GM21367 (cell line): ENCODE measurements around the gene PDE4D.
"Not testable (repeated sequence)": the region's sequence is repeated elsewhere in the genome, so short reads cannot be mapped to it uniquely, and the experiment has no call there.

ENCODE experiments used
- ATAC-seq: cut with Tn5 transposase; IDR thresholded peaks from one replicate; pipeline ENCODE4 v1.9.1; 2021; ENCODE audit not compliant: unreplicated experiment

The PDE4D gene

DNA sequence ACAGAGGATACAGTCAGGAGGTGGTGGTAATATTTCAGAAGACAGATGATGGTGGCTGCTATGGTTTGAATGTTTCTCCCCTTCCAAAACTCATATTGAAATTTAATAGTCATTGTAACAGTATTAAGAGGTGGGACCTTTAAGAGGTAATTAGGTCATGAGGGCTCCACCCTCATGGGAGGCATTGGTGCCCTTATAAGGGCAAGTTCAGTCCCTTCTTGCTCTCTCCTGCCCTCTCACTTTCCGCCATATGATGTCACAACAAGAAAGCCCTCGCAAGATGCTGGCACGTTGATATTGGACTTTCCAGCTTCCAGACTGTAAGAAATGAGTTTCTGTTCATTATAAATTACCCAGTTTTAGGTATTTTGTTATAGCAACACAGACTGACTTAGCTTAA is 274.9 kb downstream of the PDE4D start:
- ATAC-seq: no peak

DNA sequence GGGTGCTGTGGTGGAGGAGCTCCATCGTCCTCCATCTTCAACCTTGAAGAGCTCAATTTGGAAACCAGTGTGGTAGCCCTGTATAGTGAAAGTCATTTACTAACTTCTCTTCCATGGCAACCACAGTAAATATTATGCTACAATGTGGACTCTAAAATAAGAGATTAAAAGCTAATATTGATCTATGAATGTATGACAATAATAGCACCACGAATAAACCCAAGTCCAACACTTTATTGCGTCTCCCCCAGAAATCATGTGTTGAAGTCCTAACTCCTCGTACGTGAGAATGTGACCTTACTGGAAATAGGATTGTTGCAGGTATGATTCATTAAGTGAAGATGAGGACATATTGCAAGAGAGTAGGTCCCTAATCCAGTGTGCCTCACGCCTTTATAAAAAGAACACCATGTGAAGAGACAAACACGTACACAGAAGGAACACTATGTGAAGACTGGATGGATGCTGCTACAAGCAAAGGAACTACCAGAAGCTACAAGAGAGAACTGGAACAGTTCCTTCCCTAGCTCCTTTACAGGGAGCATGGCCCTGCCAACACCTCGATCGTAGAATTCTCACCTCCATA is 276.2 kb downstream of the PDE4D start:
- ATAC-seq: no peak

DNA sequence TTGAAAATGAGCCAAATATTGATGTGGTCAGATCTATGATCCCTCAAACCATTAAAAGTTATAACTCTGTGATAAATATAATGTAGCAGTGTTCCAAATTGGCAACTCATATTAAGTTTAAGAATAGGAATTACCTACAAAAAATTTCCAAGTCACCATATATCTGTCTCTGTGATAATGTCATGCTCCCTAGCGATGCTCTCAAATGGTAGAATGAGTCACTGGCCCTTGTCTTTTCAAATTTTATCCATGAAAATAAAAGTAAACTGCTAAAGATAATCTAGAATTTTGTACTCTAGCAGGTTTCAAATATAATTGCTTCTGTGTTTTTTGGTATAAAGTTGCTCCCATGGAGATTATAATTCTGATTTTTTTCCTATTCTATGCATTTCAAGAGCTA is 277.1 kb downstream of the PDE4D start:
- ATAC-seq: no peak

DNA sequence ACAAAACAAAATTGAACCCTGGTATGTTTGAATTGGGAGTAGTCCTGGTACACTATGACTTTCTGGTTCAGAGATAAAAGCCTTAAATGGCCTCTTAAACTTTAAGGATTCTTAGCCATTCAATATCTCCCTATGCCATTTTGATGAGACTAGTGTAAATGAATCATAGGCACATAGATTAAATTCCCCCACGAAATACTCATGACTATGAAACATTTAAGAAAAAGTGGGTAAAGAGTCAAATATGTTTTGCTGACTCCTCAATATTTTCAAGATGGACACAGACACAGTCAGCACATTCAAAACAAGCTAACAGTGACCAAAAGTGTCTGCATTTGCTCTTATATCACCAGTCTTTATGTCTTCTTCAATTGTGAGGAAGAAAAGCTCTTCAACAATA is 278.3 kb downstream of the PDE4D start:
- ATAC-seq: no peak

- no peak for ATAC-seq
Observed at GRCh38 chr5:59609501-59610265, 283.8 kb downstream of the PDE4D start.

DNA sequence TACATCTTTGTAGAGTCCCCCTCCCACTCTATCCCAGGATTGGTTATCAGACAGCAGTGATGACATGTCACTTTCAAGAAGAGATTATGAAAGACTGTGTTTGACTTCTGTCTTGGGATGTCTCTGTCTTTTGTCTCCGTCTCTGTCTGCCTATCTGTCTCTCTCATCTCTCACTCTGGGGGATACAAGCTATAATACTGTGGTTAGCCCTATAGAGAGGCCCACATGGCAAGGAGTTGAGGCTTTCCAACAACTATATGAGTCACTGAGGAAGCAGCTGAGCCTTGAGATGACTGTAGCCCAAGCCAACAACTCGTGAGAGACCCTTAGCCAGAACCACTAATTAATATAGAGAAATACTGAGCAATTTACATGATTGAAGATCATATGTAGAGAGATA is 284.8 kb downstream of the PDE4D start:
- no peak for ATAC-seq

DNA sequence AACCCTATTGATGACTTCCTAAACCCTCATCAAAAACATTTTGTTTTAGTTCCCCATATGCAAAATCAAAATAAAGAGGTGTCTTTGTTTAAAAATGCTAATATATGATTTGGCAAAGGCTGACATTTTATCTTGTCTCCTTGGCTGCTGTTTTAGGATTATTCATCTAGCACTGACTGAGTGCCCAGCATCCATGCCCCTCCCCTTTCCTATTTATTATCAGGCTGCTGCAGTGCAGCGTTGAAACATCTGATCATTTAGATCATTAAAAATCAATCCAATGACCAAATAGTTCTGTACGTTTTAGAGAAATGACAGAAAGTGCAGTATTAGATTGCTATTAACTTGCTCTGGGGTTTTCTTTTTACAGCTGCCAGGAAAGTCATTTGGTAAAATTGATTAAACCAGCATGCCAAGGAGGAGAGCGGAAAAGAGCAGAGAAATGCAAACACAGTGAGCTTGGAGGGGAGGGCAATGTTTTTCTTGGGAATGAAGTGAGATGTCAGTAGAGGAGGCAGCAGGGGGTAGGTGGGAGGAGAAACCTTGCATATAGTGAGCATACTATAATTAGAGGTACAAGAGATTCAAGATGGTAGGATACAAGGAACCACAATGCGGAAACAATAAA is 286.3 kb downstream of the PDE4D start:
- no peak for ATAC-seq

DNA sequence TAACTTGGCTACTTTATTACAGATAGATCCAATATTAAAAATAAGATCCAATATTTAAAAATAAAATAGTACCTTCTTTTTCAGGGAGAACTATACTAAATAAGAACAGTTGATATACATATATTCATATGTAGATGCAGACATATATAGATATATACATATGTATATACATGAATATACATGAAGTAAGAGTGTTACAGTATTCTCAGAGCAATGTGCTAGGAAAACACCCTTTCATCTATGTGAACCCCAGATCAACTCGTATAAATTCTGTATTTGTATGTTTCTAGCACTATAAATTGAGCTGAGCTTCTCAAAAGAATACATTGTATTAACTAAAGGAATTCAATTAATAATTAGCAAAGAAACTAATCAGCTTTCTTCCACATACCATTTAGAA is 287.6 kb downstream of the PDE4D start:
- ATAC-seq: no peak

- ATAC-seq: no peak
Observed at GRCh38 chr5:59604111-59604510, 289.4 kb downstream of the PDE4D start.

- ATAC-seq: no peak
Observed at GRCh38 chr5:59600998-59601397, 292.5 kb downstream of the PDE4D start.

DNA sequence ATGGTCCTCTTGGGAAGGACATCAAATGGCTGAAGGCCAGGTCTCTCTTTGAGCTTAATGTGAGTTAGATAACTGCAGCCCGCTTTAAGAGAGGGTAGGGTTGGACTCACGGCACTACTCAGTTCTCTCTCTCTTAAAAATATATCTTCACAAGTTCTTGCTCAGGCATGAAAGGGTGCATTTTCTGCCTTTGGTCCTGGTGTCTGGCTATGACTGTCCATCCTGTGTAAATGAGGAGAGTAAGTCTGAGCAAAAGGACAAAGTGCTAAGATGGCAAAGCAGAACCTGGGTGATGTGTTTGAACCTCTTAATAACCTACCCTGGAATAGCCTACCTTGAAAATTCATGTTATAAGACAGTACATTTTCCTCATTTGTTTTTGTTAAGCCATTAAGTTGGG is 293.4 kb downstream of the PDE4D start:
- ATAC-seq: no peak

- no peak for ATAC-seq
Observed at GRCh38 chr5:59599729-59600128, 293.8 kb downstream of the PDE4D start.

DNA sequence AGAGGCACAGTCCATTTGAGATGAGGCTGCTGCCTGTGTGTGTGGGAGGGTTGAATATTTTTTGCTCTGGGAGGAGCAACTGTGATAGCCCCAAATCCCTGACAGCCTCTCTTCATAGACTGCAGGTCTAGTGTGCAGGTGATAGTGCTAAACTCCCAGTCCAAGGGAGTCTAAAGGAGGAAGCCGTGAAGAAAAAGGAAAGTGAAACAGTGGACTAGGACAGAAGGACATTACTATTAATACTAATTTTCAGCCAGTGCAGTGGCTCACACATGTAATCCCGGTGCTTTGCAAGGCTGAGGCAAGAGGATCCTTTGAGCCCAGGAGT is 295.0 kb downstream of the PDE4D start:
- ATAC-seq: peak; percentile 51

- ATAC-seq: peak; percentile 10
Observed at GRCh38 chr5:59597690-59598546, 295.6 kb downstream of the PDE4D start.

DNA sequence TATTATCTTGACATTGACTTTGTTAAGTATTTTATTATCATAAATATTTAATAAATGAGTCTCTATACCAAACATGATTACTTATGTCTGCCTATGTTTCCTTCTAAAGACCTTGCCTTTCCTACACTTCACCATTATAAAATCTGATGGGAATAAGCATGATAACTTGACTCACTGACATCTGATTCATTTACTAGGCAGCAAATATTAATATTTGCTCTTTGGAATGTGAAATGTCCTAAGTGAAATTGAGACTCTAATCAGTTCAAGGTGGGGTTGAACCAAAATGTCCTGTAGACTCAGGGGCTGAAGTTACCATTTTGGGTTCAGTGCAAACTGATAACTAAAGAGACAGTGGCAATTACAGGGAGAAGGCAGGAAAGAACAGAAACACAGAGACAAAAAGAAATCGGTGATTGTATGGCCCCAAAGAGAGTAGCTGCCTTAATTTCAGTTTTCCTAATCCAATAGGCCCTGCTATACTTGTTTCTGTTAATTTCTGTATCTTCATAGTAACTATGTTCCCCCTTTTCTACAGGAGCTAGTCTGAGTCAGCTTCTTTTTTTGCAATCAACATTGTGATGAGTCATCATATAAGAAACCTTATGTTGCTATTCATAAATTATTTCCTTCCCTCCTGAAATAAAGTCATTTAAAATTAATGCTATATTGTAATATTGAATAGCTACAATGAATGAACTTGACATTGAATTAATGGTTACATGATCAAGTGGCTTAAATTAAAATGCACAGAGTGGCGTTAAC is 296.8 kb downstream of the PDE4D start:
- no peak for ATAC-seq

DNA sequence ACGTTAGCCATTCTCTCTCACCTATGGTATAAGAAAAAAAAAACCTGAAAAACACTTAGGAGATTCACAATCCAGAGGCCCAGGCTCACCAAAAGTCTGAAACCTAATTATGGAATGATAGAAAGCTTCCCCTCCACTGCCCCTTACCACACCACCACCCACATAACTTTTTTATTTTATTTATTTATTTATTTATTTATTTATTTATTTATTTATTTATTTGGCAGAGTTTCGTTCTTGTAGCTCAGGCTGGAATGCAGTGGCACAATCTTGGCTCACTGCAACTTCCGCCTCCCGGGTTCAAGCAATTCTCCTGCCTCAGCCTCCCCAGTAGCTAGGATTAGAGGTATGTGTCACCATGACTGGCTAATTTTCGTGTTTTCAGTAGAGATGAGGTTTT is 299.4 kb downstream of the PDE4D start:
- ATAC-seq: not testable (repeated sequence)

- ATAC-seq: no peak
Observed at GRCh38 chr5:59593439-59594007, 300.0 kb downstream of the PDE4D start.

DNA sequence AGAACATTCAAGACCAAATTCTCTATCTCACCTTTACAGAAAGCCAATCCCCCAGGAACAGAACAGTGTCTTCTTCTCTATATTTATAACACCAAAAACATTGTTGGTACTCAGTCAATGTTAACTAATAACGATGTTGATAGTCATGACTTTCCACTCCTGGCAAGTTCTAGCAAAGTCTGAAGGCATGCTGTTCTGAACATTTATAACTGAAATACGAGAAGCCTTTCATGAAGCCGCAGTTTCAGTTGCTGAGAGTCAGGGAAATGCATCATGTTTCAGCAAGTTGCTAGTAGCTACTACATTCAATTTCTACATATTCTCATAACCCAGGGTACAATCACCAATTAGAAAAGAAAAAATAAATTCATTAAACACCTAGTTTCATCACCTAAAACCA is 301.4 kb downstream of the PDE4D start:
- ATAC-seq: no peak

DNA sequence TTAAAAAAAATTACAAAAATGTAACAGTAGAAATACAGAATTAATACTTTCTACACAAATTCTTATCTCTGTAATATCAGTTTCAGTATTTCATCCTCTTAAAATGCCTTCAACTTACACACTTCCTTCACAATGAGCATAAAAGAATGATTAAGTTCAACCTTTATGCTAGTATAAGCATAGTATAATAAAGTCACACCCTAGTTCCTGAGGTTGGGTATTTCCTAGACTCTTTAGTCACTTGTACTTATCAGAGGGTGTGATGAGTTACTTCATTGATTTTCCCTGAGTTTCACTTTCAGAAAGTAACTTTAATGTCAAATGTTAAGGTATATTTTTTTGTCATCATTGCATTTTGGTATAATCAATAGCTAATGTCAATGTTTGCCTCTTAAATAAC is 302.4 kb downstream of the PDE4D start:
- peak; percentile 71 for ATAC-seq

- ATAC-seq: no peak
Observed at GRCh38 chr5:59588922-59589321, 304.6 kb downstream of the PDE4D start.
